ENCODE results near the gene UBAC2.
"Not testable (repeated sequence)": the region's sequence is repeated elsewhere in the genome, so short reads cannot be mapped to it uniquely, and the experiment has no call there.

Gene UBAC2

GRCh38 chr13:99388334-99388923, 187.8 kb downstream of the UBAC2 start:
- ATAC-seq: no peak
- TF ChIP-seq, protein P1, sequence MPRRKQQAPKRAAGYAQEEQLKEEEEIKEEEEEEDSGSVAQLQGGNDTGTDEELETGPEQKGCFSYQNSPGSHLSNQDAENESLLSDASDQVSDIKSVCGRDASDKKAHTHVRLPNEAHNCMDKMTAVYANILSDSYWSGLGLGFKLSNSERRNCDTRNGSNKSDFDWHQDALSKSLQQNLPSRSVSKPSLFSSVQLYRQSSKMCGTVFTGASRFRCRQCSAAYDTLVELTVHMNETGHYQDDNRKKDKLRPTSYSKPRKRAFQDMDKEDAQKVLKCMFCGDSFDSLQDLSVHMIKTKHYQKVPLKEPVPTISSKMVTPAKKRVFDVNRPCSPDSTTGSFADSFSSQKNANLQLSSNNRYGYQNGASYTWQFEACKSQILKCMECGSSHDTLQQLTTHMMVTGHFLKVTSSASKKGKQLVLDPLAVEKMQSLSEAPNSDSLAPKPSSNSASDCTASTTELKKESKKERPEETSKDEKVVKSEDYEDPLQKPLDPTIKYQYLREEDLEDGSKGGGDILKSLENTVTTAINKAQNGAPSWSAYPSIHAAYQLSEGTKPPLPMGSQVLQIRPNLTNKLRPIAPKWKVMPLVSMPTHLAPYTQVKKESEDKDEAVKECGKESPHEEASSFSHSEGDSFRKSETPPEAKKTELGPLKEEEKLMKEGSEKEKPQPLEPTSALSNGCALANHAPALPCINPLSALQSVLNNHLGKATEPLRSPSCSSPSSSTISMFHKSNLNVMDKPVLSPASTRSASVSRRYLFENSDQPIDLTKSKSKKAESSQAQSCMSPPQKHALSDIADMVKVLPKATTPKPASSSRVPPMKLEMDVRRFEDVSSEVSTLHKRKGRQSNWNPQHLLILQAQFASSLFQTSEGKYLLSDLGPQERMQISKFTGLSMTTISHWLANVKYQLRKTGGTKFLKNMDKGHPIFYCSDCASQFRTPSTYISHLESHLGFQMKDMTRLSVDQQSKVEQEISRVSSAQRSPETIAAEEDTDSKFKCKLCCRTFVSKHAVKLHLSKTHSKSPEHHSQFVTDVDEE (CRISPR knock-in tag; IDR thresholded peaks at IDR 0.05): no peak
- TF ChIP-seq TOX (CRISPR knock-in tag; IDR thresholded peaks at IDR 0.05; ENCODE audit: borderline replicate concordance) (no peak), PPARA (CRISPR knock-in tag; IDR thresholded peaks at IDR 0.05; ENCODE audit: borderline replicate concordance) (no peak), SNAI2 (CRISPR knock-in tag; IDR thresholded peaks at IDR 0.05) (no peak), CSDC2 (CRISPR knock-in tag; IDR thresholded peaks at IDR 0.05) (no peak), ZNF70 (CRISPR knock-in tag; IDR thresholded peaks at IDR 0.05) (no peak), ZFP3 (CRISPR knock-in tag; IDR thresholded peaks at IDR 0.05) (no peak)

DNA sequence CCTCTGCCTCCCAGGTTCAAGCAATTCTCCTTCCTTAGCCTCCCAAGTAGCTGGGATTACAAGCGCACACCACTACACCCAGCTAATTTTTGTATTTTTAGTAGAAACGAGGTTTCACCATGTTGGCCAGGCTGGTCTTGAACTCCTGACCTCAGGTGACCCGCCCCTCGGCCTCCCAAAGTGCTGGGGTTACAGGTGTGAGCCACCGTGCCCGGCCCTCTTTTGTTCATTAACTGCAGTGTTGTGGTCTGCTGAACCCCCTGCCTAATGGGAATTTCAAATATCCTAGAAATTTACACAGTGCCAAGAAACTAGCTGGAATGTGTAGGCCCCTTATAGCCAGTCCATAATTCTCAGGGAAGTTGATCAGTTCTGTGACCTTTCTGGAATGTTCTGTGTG, 188.4 kb downstream of the UBAC2 start:
- ATAC-seq: not testable (repeated sequence)

GRCh38 chr13:99389520-99390304, 189.1 kb downstream of the UBAC2 start:
- TF ChIP-seq OSR1 (CRISPR knock-in tag; IDR thresholded peaks at IDR 0.05): no peak

DNA sequence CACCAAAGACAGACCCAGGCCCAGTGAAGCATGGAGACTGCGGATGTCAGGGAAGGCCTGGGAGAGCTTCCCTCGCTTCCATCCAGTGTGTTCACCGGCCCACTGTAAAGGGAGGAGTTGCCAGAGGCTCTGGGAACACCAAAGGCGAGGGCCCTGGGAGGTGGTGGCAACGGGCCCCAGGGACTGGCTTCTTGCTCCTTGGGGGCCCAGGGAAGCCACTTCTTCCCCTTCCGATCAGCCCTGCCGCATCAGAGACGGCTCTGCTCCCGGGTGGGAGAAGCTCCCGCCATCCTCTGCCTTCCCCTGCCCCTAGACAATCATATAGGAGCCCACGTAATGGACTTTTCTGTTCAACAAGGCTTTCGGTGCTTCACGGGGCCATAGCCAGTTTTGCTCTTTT, 189.9 kb downstream of the UBAC2 start:
- no peak for ATAC-seq
- no peak for TF ChIP-seq ZNF8 (CRISPR knock-in tag; IDR thresholded peaks at IDR 0.05)
- no peak for TF ChIP-seq RARB (CRISPR knock-in tag; IDR thresholded peaks at IDR 0.05)
- TF ChIP-seq GLIS3 (CRISPR knock-in tag; IDR thresholded peaks at IDR 0.05): no peak
- TF ChIP-seq POU6F1 (CRISPR knock-in tag; IDR thresholded peaks at IDR 0.05; ENCODE audit: borderline replicate concordance, low read depth): no peak
- no peak for TF ChIP-seq TCF4 (CRISPR knock-in tag; IDR thresholded peaks at IDR 0.05; ENCODE audit: borderline replicate concordance)
- no peak for TF ChIP-seq ESRRG (CRISPR knock-in tag; IDR thresholded peaks at IDR 0.05)
- TF ChIP-seq TOX (CRISPR knock-in tag; IDR thresholded peaks at IDR 0.05; ENCODE audit: borderline replicate concordance): no peak
- no peak for TF ChIP-seq SNAI2 (CRISPR knock-in tag; IDR thresholded peaks at IDR 0.05)

More at GRCh38 chr13:99389520-99390304, 189.1 kb downstream of the UBAC2 start:
- ATAC-seq: no peak

- no peak for ATAC-seq
- TF ChIP-seq, protein P1 (CRISPR knock-in tag; IDR thresholded peaks at IDR 0.05): no peak
- no peak for TF ChIP-seq POU6F1 (CRISPR knock-in tag; IDR thresholded peaks at IDR 0.05; ENCODE audit: borderline replicate concordance, low read depth)
- no peak for TF ChIP-seq ZNF70 (CRISPR knock-in tag; IDR thresholded peaks at IDR 0.05)
- no peak for TF ChIP-seq ARNTL (CRISPR knock-in tag; IDR thresholded peaks at IDR 0.05; ENCODE audit: borderline replicate concordance, low read depth)
- TF ChIP-seq ISL1 (CRISPR knock-in tag; IDR thresholded peaks at IDR 0.05): no peak
- no peak for TF ChIP-seq ESRRG (CRISPR knock-in tag; IDR thresholded peaks at IDR 0.05)
- TF ChIP-seq TOX (CRISPR knock-in tag; IDR thresholded peaks at IDR 0.05; ENCODE audit: borderline replicate concordance): no peak
- no peak for TF ChIP-seq CSDC2 (CRISPR knock-in tag; IDR thresholded peaks at IDR 0.05)
- TF ChIP-seq ZNF565 (CRISPR knock-in tag; conservative IDR thresholded peaks at IDR 0.05; ENCODE audit: low read depth): no peak
- TF ChIP-seq GLIS3 (CRISPR knock-in tag; IDR thresholded peaks at IDR 0.05): no peak
- no peak for TF ChIP-seq TCF4 (CRISPR knock-in tag; IDR thresholded peaks at IDR 0.05; ENCODE audit: borderline replicate concordance)
- TF ChIP-seq CSRNP3 (CRISPR knock-in tag; IDR thresholded peaks at IDR 0.05): no peak
- no peak for TF ChIP-seq ZNF8 (CRISPR knock-in tag; IDR thresholded peaks at IDR 0.05)
- TF ChIP-seq, protein P2, sequence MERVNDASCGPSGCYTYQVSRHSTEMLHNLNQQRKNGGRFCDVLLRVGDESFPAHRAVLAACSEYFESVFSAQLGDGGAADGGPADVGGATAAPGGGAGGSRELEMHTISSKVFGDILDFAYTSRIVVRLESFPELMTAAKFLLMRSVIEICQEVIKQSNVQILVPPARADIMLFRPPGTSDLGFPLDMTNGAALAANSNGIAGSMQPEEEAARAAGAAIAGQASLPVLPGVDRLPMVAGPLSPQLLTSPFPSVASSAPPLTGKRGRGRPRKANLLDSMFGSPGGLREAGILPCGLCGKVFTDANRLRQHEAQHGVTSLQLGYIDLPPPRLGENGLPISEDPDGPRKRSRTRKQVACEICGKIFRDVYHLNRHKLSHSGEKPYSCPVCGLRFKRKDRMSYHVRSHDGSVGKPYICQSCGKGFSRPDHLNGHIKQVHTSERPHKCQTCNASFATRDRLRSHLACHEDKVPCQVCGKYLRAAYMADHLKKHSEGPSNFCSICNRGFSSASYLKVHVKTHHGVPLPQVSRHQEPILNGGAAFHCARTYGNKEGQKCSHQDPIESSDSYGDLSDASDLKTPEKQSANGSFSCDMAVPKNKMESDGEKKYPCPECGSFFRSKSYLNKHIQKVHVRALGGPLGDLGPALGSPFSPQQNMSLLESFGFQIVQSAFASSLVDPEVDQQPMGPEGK (CRISPR knock-in tag; IDR thresholded peaks at IDR 0.05; ENCODE audit: borderline replicate concordance): no peak
Observed at GRCh38 chr13:99391781-99392469, 191.3 kb downstream of the UBAC2 start.
